GM13977 (cell line): Measurements from ENCODE around the gene TEX101.

Experiments used
- DNase-seq: peaks from one replicate; pipeline ENCODE4 v3.0.0; 2012; ENCODE audit warnings: low spot score
- CTCF ChIP-seq: IDR thresholded peaks from 2 replicates; pipeline ENCODE4 v1.5.1; 2012; ENCODE audit warnings: mild to moderate bottlenecking, control low read depth; ENCODE audit not compliant: insufficient read depth; ENCODE audit errors: extremely low read depth, missing control alignments
- in situ Hi-C: fragments of 300-500 bp; cut with MboI; formaldehyde crosslinking; loops from one replicate; pipeline ENCODE4 v1.12.0; 2022; ENCODE audit warnings: low sequenced_read_pairs, low pct_unique_long_range_greater_than_20kb, mixed read lengths, inconsistent platforms; ENCODE audit not compliant: unreplicated experiment

TEX101 gene

GRCh38 chr19:43461303-43461702, 46.6 kb downstream of the TEX101 start:
- no peak for TF ChIP-seq CTCF
- DNase-seq = no peak
- in situ Hi-C loops = no loop called here

- in situ Hi-C loops = no loop called here
- TF ChIP-seq CTCF = no peak
- DNase-seq = no peak
These were observed 47.7 kb downstream of the TEX101 start for GRCh38 chr19:43462383-43462782.

GRCh38 chr19:43462785-43463380, 48.2 kb downstream of the TEX101 start:
- in situ Hi-C loops = no loop called here
- TF ChIP-seq CTCF = no peak
- no peak for DNase-seq

- peak; percentile 98 for DNase-seq
- no peak for TF ChIP-seq CTCF
- in situ Hi-C loops = no loop called here
These were observed 48.9 kb downstream of the TEX101 start for GRCh38 chr19:43463381-43464133.

- peak; percentile 82 for DNase-seq
- no peak for TF ChIP-seq CTCF
- in situ Hi-C loops = no loop called here
These were observed 49.6 kb downstream of the TEX101 start for GRCh38 chr19:43464134-43464775.

GRCh38 chr19:43465468-43466120, 50.9 kb downstream of the TEX101 start, which contains the start of gene LYPD3:
TSS of gene LYPD3 (minus strand) at chr19:43465608. CDS start at chr19:43465571, 37 bp downstream.
- DNase-seq = no peak
- in situ Hi-C loops = no loop called here
- TF ChIP-seq CTCF = no peak
